ENCODE measurements around the gene SIPA1L3.

DNA sequence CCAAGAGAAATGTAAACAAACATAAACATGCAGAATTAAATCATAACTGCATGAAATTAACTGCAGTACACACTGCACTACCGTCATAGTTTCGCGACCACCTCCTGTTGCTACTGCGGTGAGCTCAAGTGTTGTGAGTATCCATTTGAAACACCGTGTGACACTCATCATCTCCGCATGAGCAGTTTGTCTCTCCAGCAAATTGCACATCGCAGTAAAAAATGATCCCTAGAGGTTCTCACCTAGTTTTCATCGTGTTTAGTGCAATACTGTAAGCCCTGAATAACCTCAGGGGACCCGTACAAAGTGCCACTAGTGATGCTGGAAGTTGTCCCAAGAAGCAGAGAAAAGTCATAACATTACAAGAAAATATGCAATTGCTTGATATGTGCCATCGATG, 169.3 kb downstream of the SIPA1L3 start:
- no peak for TF ChIP-seq YY1 (IDR thresholded peaks at IDR 0.05; ENCODE audit: insufficient read depth, insufficient read length)
- TF ChIP-seq SUZ12 (IDR thresholded peaks at IDR 0.05; ENCODE audit: extremely low read depth, insufficient read depth, insufficient read length), result no peak
- no peak for TF ChIP-seq ZNF274 (IDR thresholded peaks at IDR 0.05; ENCODE audit: low read depth, low read length)
